Thyroid gland (tissue), 4 donors: ENCODE results near the gene ALDH1A2.

Experiments used
- POLR2A ChIP-seq, 2 donors: fragments of 450-650 bp; IDR thresholded peaks; one replicate each; pipeline ENCODE4 v1.6.1; 2017; ENCODE audit warnings: antibody characterized with exemption in 2 of 2, mild to moderate bottlenecking in 2 of 2, moderate library complexity in 1 of 2
- TF ChIP-seq, protein P1 (sequence below), 6 experiments: fragments of 200-600 bp in 3 of 6; fragments of 450-650 bp in 3 of 6; sonication (generic) in 3 of 6; IDR thresholded peaks; one replicate each; pipeline ENCODE4 v1.5.1; 2016 to 2019; ENCODE audit warnings: antibody characterized with exemption in 6 of 6, mild to moderate bottlenecking in 2 of 6, inconsistent platforms in 1 of 6, moderate library complexity in 1 of 6

DNA sequence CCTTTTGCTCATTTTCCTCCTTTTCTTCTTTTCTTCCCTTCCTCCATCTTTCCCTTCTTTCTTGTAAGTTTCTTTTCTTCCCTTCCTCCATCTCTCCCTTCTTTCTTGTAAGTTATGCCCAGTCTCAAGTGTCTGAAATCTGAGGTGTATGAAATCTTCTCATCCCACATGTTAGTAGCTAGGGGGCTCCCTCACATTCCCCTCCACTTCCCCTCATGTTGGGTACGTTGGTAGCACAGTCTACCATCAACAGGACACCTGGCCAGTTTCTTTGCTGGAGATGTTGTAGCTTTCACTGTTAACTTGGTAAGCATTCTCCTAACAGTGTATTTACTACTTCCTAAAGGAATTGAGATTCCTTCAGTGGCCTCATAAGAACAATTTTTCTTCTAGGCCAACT is 133.9 kb downstream of the ALDH1A2 start:
- no peak for TF ChIP-seq POLR2A (IDR thresholded peaks at IDR 0.05)
- TF ChIP-seq, protein P1, sequence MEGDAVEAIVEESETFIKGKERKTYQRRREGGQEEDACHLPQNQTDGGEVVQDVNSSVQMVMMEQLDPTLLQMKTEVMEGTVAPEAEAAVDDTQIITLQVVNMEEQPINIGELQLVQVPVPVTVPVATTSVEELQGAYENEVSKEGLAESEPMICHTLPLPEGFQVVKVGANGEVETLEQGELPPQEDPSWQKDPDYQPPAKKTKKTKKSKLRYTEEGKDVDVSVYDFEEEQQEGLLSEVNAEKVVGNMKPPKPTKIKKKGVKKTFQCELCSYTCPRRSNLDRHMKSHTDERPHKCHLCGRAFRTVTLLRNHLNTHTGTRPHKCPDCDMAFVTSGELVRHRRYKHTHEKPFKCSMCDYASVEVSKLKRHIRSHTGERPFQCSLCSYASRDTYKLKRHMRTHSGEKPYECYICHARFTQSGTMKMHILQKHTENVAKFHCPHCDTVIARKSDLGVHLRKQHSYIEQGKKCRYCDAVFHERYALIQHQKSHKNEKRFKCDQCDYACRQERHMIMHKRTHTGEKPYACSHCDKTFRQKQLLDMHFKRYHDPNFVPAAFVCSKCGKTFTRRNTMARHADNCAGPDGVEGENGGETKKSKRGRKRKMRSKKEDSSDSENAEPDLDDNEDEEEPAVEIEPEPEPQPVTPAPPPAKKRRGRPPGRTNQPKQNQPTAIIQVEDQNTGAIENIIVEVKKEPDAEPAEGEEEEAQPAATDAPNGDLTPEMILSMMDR (IDR thresholded peaks at IDR 0.05), result no peak
